ENCODE measurements around the gene SPINDOC.

- TF ChIP-seq EZH2phosphoT487 (IDR thresholded peaks at IDR 0.05; ENCODE audit: insufficient read depth, low read depth) (no peak), EZH2 (IDR thresholded peaks at IDR 0.05; ENCODE audit: insufficient read depth, poor library complexity, severe bottlenecking) (no peak)
Measured at GRCh38 chr11:63775191-63775590, 38.1 kb upstream of the SPINDOC start.
